HFFc6 (cell line): ENCODE measurements around the gene ADCY2. TPM values are rescaled to one million over a fixed set of nuclear protein-coding genes. Genes with fewer than 3 reads are reported as not detected.

Source experiments
- DNase-seq: peaks from one replicate; pipeline ENCODE4 v3.0.0-alpha.2; 2018
- H3K27ac Mint-ChIP-seq: 2 replicates; pipeline ENCODE4 v1.8.0; 2020; ENCODE audit warnings: mild to moderate bottlenecking, mixed read lengths
- H3K27me3 Mint-ChIP-seq: 2 replicates; pipeline ENCODE4 v1.8.0; 2021; ENCODE audit warnings: mild to moderate bottlenecking, moderate library complexity, mixed read lengths; ENCODE audit not compliant: insufficient read depth
- H3K36me3 Mint-ChIP-seq: 2 replicates; pipeline ENCODE4 v1.8.0; 2021; ENCODE audit warnings: low read depth, mixed read lengths
- H3K4me1 Mint-ChIP-seq: 2 replicates; pipeline ENCODE4 v1.8.0; 2020; ENCODE audit warnings: low read depth, mixed read lengths
- H3K4me3 Mint-ChIP-seq: 2 replicates; pipeline ENCODE4 v1.8.0; 2020; ENCODE audit warnings: mild to moderate bottlenecking, moderate library complexity, mixed read lengths
- H3K9me3 Mint-ChIP-seq: 2 replicates; pipeline ENCODE4 v1.8.0; 2020; ENCODE audit warnings: mild to moderate bottlenecking, mixed read lengths
- CTCF ChIP-seq: fragments of 200-600 bp; sonication (generic); IDR thresholded peaks from 2 replicates; pipeline ENCODE4 v1.5.0; 2021; ENCODE audit warnings: antibody characterized with exemption, mild to moderate bottlenecking
- total RNA-seq, 6 experiments: library from RNA; stranded (reverse); fragmentation: NEBNext Ultra II Directional; extraction: Animal tissue kit (Norgen Biotek cat#: 25700); gene quantifications; 2 replicates in 1 of 6; 3 replicates in 5 of 6; pipeline ENCODE4 v1.2.3, GENCODE V29; 2021

Gene ADCY2
- total RNA-seq, 6 experiments from 2014 or later = not detected

GRCh38 chr5:7684826-7685225, 288.9 kb downstream of the ADCY2 start:
- peaks cover 5% of the 10 kb centered on the region; the same call in 1 of the 2 replicates for H3K36me3 Mint-ChIP-seq

GRCh38 chr5:7686794-7687193, 290.9 kb downstream of the ADCY2 start:
- Mint-ChIP-seq H3K27ac (no peak overlapping the region), H3K4me3 (no peak overlapping the region), H3K4me1 (no peaks in the 10 kb centered on the region), H3K36me3 (peaks cover 4% of the 10 kb centered on the region; the same call in 1 of the 2 replicates), H3K27me3 (no peaks in the 10 kb centered on the region; the same call in 1 of the 2 replicates), H3K9me3 (peaks cover 37% of the 10 kb centered on the region)
- TF ChIP-seq CTCF = no peak
- no peak for DNase-seq

More at GRCh38 chr5:7684826-7685225, 288.9 kb downstream of the ADCY2 start:
- no peak for DNase-seq
- Mint-ChIP-seq H3K9me3 (peaks cover 41% of the 10 kb centered on the region), H3K27ac (no peak overlapping the region), H3K4me3 (no peak overlapping the region), H3K4me1 (no peaks in the 10 kb centered on the region), H3K27me3 (no peaks in the 10 kb centered on the region; the same call in 1 of the 2 replicates)
- TF ChIP-seq CTCF = no peak

GRCh38 chr5:7690557-7690956, 294.6 kb downstream of the ADCY2 start:
- TF ChIP-seq CTCF = no peak
- DNase-seq = no peak
- Mint-ChIP-seq H3K27me3 (no peaks in the 10 kb centered on the region; the same call in 1 of the 2 replicates), H3K4me3 (no peak overlapping the region), H3K27ac (no peak overlapping the region), H3K4me1 (no peaks in the 10 kb centered on the region), H3K36me3 (peaks cover under 1% of the 10 kb centered on the region; the same call in 1 of the 2 replicates), H3K9me3 (peaks cover 34% of the 10 kb centered on the region)

DNA sequence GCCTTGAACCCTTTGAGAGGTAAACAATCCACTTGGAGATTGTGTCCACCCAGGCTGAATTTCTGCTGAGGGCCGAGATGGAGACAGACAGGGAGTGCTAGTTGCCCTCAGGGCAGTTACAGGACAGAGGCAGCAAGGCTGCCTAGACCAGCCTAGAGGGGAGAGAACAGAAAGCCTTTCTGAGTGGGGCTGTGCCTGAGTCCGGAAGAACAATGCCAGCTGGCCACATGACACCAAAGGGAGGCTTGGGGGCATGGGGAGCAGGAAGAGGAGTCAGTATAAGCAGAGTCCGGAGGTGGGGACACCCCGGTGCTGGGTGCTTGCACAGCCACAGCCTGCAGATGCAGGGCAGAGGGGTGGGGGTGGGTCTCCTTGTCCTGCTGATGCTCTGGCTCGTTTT, 309.3 kb downstream of the ADCY2 start:
- TF ChIP-seq CTCF = no peak
- Mint-ChIP-seq H3K4me1 (no peaks in the 10 kb centered on the region), H3K27ac (no peak overlapping the region), H3K36me3 (no peaks in the 10 kb centered on the region), H3K9me3 (peaks cover 24% of the 10 kb centered on the region), H3K4me3 (no peak overlapping the region), H3K27me3 (no peaks in the 10 kb centered on the region)
- no peak for DNase-seq

GRCh38 chr5:7705736-7706135, 309.8 kb downstream of the ADCY2 start:
- H3K9me3 Mint-ChIP-seq = peaks cover 24% of the 10 kb centered on the region
- DNase-seq = no peak
- H3K27ac Mint-ChIP-seq = no peak overlapping the region
- no peaks in the 10 kb centered on the region for H3K27me3 Mint-ChIP-seq
- H3K4me3 Mint-ChIP-seq = no peak overlapping the region
- TF ChIP-seq CTCF = no peak
- no peaks in the 10 kb centered on the region for H3K36me3 Mint-ChIP-seq
- no peaks in the 10 kb centered on the region for H3K4me1 Mint-ChIP-seq

- TF ChIP-seq CTCF = no peak
- DNase-seq = no peak
- Mint-ChIP-seq H3K27me3 (no peaks in the 10 kb centered on the region), H3K36me3 (no peaks in the 10 kb centered on the region), H3K9me3 (peaks cover 25% of the 10 kb centered on the region), H3K4me1 (no peaks in the 10 kb centered on the region), H3K4me3 (no peak overlapping the region), H3K27ac (no peak overlapping the region)
These were observed 310.3 kb downstream of the ADCY2 start for GRCh38 chr5:7706256-7706655.
